Calu3 (cell line): ENCODE measurements around the gene DHRS7B. TPM values are rescaled to one million over a fixed set of nuclear protein-coding genes. Genes with fewer than 3 reads are reported as not detected.

Experiments
- BruUV-seq: library from RNA; stranded (reverse); fragments of 400-500 nt; replicated peaks from 2 replicates; lab custom pipeline; 2021; lab: Mats Ljungman, UMichigan
- CTCF ChIA-PET: fragments of 300-600 bp; sonication (Branson Sonifier 250); formaldehyde crosslinking; loops from one replicate; lab custom pipeline; 2022; ENCODE audit warnings: antibody characterized with exemption; lab: Charles Lee
- DNase-seq: peaks from one replicate; pipeline ENCODE4 v3.0.0; 2022
- H3K27ac Mint-ChIP-seq: one replicate; pipeline ENCODE4 v1.8.0; 2022; ENCODE audit warnings: mixed read lengths; ENCODE audit not compliant: unreplicated experiment
- H3K27me3 Mint-ChIP-seq: one replicate; pipeline ENCODE4 v1.8.0; 2022; ENCODE audit warnings: mixed read lengths; ENCODE audit not compliant: unreplicated experiment
- H3K36me3 Mint-ChIP-seq: one replicate; pipeline ENCODE4 v1.8.0; 2022; ENCODE audit warnings: mild to moderate bottlenecking, moderate library complexity, mixed read lengths; ENCODE audit not compliant: insufficient read depth, unreplicated experiment
- H3K4me1 Mint-ChIP-seq: one replicate; pipeline ENCODE4 v1.8.0; 2022; ENCODE audit warnings: mild to moderate bottlenecking, low read depth, mixed read lengths; ENCODE audit not compliant: unreplicated experiment
- H3K4me3 Mint-ChIP-seq: one replicate; pipeline ENCODE4 v1.8.0; 2022; ENCODE audit warnings: mild to moderate bottlenecking, low read depth, moderate library complexity, mixed read lengths; ENCODE audit not compliant: unreplicated experiment
- H3K9me3 Mint-ChIP-seq: one replicate; pipeline ENCODE4 v1.8.0; 2022; ENCODE audit warnings: low read depth, mixed read lengths; ENCODE audit not compliant: unreplicated experiment
- CTCF ChIP-seq: fragments of 200-600 bp; IDR thresholded peaks from one replicate; pipeline ENCODE4 v1.8.0; 2022; ENCODE audit warnings: antibody characterized with exemption; ENCODE audit not compliant: unreplicated experiment
- intact Hi-C: fragments of 100-400 bp; cut with micrococcal nuclease; formaldehyde crosslinking; loops from one replicate; pipeline ENCODE4 v1.10.0; 2022; ENCODE audit not compliant: unreplicated experiment
- total RNA-seq: library from RNA; stranded (reverse); gene quantifications from 2 replicates; pipeline ENCODE4 v1.2.3, GENCODE V29; 2022

Gene DHRS7B
- total RNA-seq, 1 experiment from 2014 or later, result 15.3 TPM

DNA sequence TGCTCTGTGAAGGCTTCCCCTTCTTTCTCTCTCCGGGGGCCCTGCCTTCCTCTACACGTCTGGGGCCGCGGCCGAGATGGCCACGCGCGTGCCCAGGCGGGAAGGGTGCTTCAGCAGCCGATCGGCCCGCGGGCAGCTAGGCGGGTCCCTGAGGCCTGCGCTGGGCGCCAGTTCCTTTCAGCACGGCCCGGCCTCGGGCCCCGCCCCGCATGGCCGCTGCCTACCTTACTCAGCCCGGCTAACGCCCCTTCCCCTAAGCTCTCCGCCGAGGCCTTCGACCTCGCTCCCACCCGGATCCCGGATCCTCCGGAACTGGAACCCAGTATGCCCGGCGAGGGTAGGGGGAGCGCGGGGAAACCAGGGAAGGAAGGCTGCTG is 86.9 kb downstream of the DHRS7B start:
- intact Hi-C loops, result loop anchor here (10.0 kb wide), 2 partner anchors 89 to 169 kb away; partner anchors contain the start of genes DHRS7B and USP22
- BruUV-seq, result no TSS peak
- Mint-ChIP-seq H3K4me3 (peak overlapping the region; percentile 83), H3K27me3 (no peaks in the 10 kb centered on the region), H3K4me1 (peaks cover 20% of the 10 kb centered on the region), H3K9me3 (no peaks in the 10 kb centered on the region), H3K27ac (peak overlapping the region; percentile 77), H3K36me3 (peaks cover 29% of the 10 kb centered on the region)
- CTCF ChIA-PET, result interaction anchor here (0.6 kb wide), 1 partner anchor 221 kb away, joined by 3 read pairs; no protein-coding TSS in a partner anchor
- no peak for TF ChIP-seq CTCF
- DNase-seq, result peak; percentile 8

DNA sequence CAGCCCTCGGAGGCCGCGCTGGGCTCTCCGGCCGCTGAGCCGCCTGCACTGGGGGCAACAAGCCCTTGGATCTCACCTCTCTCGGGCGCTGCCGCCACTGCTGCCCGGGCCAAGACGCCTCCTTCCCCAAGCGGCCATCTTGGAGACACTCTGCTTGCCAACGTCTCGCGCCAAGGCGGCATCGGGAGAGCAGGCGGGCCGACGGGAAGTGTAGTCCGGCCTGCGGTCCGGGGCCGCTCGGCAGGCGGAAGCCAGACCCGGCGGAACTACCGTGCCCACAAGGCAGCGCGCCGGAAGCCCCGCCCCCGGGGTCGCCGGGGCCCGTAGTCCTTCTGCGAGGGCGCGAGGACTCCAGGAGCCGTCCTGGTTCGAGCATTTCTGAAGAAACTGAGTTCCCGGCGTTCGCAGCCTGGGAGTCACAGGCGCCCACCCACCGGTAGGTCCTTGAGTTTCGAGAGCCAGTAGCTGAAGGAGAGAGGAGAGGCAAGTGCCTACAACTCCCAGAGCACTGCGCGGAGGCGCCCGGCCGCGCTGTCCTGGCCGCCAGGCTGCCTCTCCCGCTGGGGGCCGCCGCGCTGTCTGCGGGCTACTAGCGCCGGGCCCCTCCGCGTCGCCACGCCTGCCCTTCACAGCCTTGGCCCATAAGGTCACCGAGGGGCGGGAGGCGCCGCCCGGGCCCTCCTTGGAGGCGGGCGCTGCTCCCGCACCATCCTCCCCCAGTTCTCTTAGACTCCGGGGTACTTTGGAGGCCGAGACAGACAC is 87.4 kb downstream of the DHRS7B start, which contains the start of gene TMEM11:
Gene TMEM11 (minus strand): TSS at position 147 of the 762 bp plus-strand sequence. CDS start 9 bp downstream, at position 138.
- peak; percentile 92 for DNase-seq
- Mint-ChIP-seq H3K27ac (peak within 1 kb of the TSS; percentile 77), H3K27me3 (no peaks in the 10 kb centered on the region), H3K4me3 (peak within 1 kb of the TSS; percentile 83), H3K36me3 (peaks cover 29% of the 10 kb centered on the region), H3K9me3 (no peaks in the 10 kb centered on the region), H3K4me1 (peaks cover 20% of the 10 kb centered on the region)
- CTCF ChIA-PET, result interaction anchor here (0.6 kb wide), 2 partner anchors 44 to 221 kb away, joined by 3 to 4 read pairs; no protein-coding TSS in a partner anchor
- BruUV-seq, result no TSS peak
- no peak for TF ChIP-seq CTCF
- intact Hi-C loops, result loop anchor here (10.0 kb wide), 2 partner anchors 89 to 169 kb away; partner anchors contain the start of genes DHRS7B and USP22

DNA sequence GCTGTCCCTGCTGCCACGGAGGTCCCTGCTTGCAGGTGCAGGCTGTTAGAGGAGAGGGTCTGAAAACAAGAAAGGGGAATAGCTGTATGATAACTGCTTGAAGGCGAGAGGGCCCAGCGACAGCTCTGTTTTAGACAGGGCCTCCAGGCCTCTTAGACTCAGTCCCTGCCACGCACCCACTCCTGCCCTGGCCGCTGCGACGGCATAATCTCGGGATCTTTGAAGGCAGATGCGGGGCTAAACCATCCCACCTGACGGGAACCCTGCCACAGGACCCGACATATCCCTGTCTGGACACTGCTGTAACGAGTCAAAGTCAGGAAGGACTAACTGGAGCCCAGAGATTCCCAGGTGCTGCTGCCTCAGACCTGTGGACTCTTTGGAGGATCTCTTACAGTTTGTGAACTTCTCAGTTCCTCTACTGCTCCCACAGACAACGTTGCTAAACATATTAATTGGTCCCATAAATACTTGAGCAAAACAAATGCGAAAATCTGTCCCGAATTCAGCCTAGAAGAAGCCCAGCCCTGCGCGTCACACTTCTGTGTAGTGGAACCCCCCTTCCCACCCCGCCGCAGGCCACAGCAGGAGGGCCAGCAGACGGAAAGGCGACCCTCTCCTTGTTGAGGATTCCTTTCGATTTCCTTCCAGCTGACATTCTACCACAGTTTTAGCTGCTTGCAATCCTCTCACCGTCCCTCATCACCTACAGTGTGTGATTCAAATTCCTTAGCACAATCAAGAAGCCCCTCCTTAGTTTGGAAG is 88.2 kb downstream of the DHRS7B start:
- Mint-ChIP-seq H3K4me3 (peak overlapping the region; percentile 83), H3K27me3 (no peaks in the 10 kb centered on the region), H3K9me3 (no peaks in the 10 kb centered on the region), H3K36me3 (peaks cover 29% of the 10 kb centered on the region), H3K27ac (peak overlapping the region; percentile 77), H3K4me1 (peaks cover 20% of the 10 kb centered on the region)
- intact Hi-C loops, result loop anchor here (10.0 kb wide), 2 partner anchors 90 to 170 kb away; partner anchors contain the start of genes DHRS7B and USP22
- TSS peak; percentile 45 for BruUV-seq
- DNase-seq, result peak; percentile 2
- no peak for TF ChIP-seq CTCF
- CTCF ChIA-PET, result interaction anchor here (0.6 to 0.7 kb wide), 2 partner anchors 43 to 215 kb away, joined by 3 to 4 read pairs; no protein-coding TSS in a partner anchor

- H3K27ac Mint-ChIP-seq, result no peak overlapping the region
- DNase-seq, result no peak
- H3K27me3 Mint-ChIP-seq, result no peaks in the 10 kb centered on the region
- peaks cover 20% of the 10 kb centered on the region for H3K4me1 Mint-ChIP-seq
- CTCF ChIA-PET, result no interaction called here
- no peak for TF ChIP-seq CTCF
- no TSS peak for BruUV-seq
- H3K4me3 Mint-ChIP-seq, result peak overlapping the region; percentile 83
- no peaks in the 10 kb centered on the region for H3K9me3 Mint-ChIP-seq
- intact Hi-C loops, result loop anchor here (10.0 kb wide), 2 partner anchors 91 to 171 kb away; partner anchors contain the start of genes DHRS7B and USP22
- H3K36me3 Mint-ChIP-seq, result peaks cover 29% of the 10 kb centered on the region
Measured at GRCh38 chr17:21215935-21216334, 89.2 kb downstream of the DHRS7B start.
